DOHH2 (cell line): Measurements from ENCODE around the gene CRMP1.
"Not testable (repeated sequence)": the region's sequence is repeated elsewhere in the genome, so short reads cannot be mapped to it uniquely, and the experiment has no call there.

Experiments
- EZH2phosphoT487 ChIP-seq: fragments of 200-600 bp; sonication (generic); IDR thresholded peaks from 2 replicates; pipeline ENCODE4 v1.6.1; 2017; ENCODE audit warnings: borderline replicate concordance, mild to moderate bottlenecking, antibody characterized with exemption, low read length, moderate library complexity, mixed read lengths
- TF ChIP-seq, protein P1 (sequence below): fragments of 200-600 bp; sonication (generic); IDR thresholded peaks from one replicate; pipeline ENCODE4 v1.5.1; 2014; ENCODE audit warnings: antibody characterized with exemption, mild to moderate bottlenecking, low read depth, low read length; ENCODE audit not compliant: poor library complexity, severe bottlenecking

DNA sequence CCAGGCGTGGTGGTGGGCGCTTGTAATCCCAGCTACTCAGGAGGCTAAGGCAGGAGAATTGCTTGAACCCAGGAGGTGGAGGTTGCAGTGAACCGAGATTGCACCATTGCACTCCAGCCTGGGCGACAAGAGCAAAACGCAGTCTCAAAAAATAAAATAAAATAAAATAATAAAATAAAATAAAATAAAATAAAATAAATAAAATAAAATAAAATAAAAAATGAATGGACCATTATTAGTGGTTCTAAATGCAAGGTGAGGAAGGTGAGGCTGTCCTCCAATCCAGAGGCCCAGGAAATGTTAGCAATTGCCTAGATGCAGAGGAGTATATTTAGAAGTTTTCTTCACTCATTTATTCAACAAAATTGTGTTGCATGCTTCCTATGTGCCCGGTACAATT is 55.4 kb downstream of the CRMP1 start:
- TF ChIP-seq, protein P1, sequence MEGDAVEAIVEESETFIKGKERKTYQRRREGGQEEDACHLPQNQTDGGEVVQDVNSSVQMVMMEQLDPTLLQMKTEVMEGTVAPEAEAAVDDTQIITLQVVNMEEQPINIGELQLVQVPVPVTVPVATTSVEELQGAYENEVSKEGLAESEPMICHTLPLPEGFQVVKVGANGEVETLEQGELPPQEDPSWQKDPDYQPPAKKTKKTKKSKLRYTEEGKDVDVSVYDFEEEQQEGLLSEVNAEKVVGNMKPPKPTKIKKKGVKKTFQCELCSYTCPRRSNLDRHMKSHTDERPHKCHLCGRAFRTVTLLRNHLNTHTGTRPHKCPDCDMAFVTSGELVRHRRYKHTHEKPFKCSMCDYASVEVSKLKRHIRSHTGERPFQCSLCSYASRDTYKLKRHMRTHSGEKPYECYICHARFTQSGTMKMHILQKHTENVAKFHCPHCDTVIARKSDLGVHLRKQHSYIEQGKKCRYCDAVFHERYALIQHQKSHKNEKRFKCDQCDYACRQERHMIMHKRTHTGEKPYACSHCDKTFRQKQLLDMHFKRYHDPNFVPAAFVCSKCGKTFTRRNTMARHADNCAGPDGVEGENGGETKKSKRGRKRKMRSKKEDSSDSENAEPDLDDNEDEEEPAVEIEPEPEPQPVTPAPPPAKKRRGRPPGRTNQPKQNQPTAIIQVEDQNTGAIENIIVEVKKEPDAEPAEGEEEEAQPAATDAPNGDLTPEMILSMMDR = not testable (repeated sequence)
- not testable (repeated sequence) for TF ChIP-seq EZH2phosphoT487
